OCI-LY7 (cell line): ENCODE measurements around the gene FGFBP1.

Experiments used
- EZH2phosphoT487 ChIP-seq: fragments of 200-600 bp; sonication (generic); IDR thresholded peaks from 2 replicates; pipeline ENCODE4 v1.6.1; 2018; ENCODE audit warnings: low read depth, borderline replicate concordance, mild to moderate bottlenecking, mixed run types, antibody characterized with exemption, low read length, moderate library complexity, mixed read lengths
- TF ChIP-seq, protein P1 (sequence below): fragments of 200-600 bp; sonication (generic); conservative IDR thresholded peaks from 2 replicates; pipeline ENCODE4 v1.5.1; 2014; ENCODE audit warnings: mild to moderate bottlenecking, antibody characterized with exemption, low read length, moderate library complexity, mixed read lengths

DNA sequence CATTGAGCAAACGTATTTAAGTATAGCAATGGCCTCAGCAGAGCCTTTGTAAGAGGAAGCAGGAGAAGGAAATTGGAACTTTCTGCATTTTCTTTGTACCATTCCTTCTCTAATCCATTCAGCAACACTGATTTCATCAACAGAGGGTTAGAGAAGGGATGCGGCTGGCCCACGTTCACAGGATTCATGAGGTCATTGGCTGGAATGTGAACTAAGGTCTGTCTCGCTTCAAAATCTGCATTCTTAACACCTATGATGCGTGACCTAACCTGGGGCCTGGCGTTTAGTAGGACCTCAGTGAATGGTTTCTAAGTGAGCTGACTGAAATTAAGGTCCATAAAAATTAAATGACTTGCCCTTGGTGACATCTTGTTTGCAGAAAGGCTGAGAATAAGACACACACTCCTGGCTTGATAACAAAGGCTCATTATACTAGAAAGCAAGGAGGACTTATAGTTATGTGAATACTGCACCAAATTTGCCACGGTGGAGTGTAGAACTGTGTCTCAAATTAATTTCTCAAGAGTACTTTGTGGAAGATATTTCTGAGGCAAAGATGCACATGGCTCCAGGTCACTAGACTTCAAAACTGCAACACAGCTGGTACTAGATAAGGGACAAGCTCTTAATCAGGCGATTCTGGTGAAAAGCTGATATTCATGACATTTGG is 25.4 kb downstream of the FGFBP1 start:
- TF ChIP-seq, protein P1, sequence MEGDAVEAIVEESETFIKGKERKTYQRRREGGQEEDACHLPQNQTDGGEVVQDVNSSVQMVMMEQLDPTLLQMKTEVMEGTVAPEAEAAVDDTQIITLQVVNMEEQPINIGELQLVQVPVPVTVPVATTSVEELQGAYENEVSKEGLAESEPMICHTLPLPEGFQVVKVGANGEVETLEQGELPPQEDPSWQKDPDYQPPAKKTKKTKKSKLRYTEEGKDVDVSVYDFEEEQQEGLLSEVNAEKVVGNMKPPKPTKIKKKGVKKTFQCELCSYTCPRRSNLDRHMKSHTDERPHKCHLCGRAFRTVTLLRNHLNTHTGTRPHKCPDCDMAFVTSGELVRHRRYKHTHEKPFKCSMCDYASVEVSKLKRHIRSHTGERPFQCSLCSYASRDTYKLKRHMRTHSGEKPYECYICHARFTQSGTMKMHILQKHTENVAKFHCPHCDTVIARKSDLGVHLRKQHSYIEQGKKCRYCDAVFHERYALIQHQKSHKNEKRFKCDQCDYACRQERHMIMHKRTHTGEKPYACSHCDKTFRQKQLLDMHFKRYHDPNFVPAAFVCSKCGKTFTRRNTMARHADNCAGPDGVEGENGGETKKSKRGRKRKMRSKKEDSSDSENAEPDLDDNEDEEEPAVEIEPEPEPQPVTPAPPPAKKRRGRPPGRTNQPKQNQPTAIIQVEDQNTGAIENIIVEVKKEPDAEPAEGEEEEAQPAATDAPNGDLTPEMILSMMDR, result no peak
- TF ChIP-seq EZH2phosphoT487, result no peak
